Fibroblast of lung (primary cell): ENCODE measurements around the gene ATG4D. TPM values are rescaled to one million over a fixed set of nuclear protein-coding genes. Genes with fewer than 3 reads are reported as not detected.

Source experiments
- DNase-seq, 2 donors: peaks; one replicate each; pipeline versions ENCODE4 v3.0.0 to v3.0.0-alpha.2; 2010; ENCODE audit warnings: low read depth in 2 of 2
- H2AFZ ChIP-seq: 2 replicates; pipeline ENCODE4 v1.5.1; 2012; ENCODE audit warnings: low read length, control low read depth, inconsistent platforms
- H3K27ac ChIP-seq: 2 replicates; pipeline ENCODE4 v1.5.1; 2011; ENCODE audit warnings: low read length, control low read depth; ENCODE audit not compliant: insufficient read depth
- H3K27me3 ChIP-seq: 2 replicates; pipeline ENCODE4 v1.5.1; 2011; ENCODE audit warnings: mild to moderate bottlenecking, low read length; ENCODE audit not compliant: control insufficient read depth, insufficient read depth
- H3K36me3 ChIP-seq: 2 replicates; pipeline ENCODE4 v1.5.1; 2011; ENCODE audit warnings: low read length; ENCODE audit not compliant: control insufficient read depth, insufficient read depth
- H3K4me1 ChIP-seq: 2 replicates; pipeline ENCODE4 v1.5.1; 2011; ENCODE audit warnings: low read length; ENCODE audit not compliant: control insufficient read depth, insufficient read depth; ENCODE audit errors: extremely low read depth
- H3K4me2 ChIP-seq: 2 replicates; pipeline ENCODE4 v1.5.1; 2011; ENCODE audit warnings: low read length, control low read depth; ENCODE audit not compliant: insufficient read depth; ENCODE audit errors: extremely low read depth
- H3K4me3 ChIP-seq, 4 experiments: fragments of 200-600 bp in 1 of 4; sonication (generic) in 1 of 4; replicated peaks in 1 of 4; 2 replicates each; pipeline ENCODE4 v1.5.1; 2011 to 2016; ENCODE audit warnings: low read length in 4 of 4, low read depth in 3 of 4, mild to moderate bottlenecking in 3 of 4, control low read depth in 2 of 4, inconsistent platforms in 1 of 4, mixed read lengths in 1 of 4; ENCODE audit not compliant: insufficient read depth in 1 of 4; ENCODE audit errors: control extremely low read depth in 1 of 4
- H3K79me2 ChIP-seq: 2 replicates; pipeline ENCODE4 v1.5.1; 2012; ENCODE audit warnings: mild to moderate bottlenecking, low read length, inconsistent platforms; ENCODE audit not compliant: control insufficient read depth, insufficient read depth
- H3K9ac ChIP-seq: 2 replicates; pipeline ENCODE4 v1.5.1; 2011; ENCODE audit warnings: mild to moderate bottlenecking, low read length, control low read depth; ENCODE audit not compliant: insufficient read depth
- H3K9me3 ChIP-seq: 2 replicates; pipeline ENCODE4 v1.5.1; 2012; ENCODE audit warnings: low read depth, low read length; ENCODE audit not compliant: control insufficient read depth, insufficient read depth
- H4K20me1 ChIP-seq: 2 replicates; pipeline ENCODE4 v1.5.1; 2011; ENCODE audit warnings: low read length; ENCODE audit not compliant: control insufficient read depth, insufficient read depth; ENCODE audit errors: extremely low read depth
- CTCF ChIP-seq, 2 donors: IDR thresholded peaks in 1 of 2; conservative IDR thresholded peaks in 1 of 2; 1 replicate in 1 of 2; 2 replicates in 1 of 2; pipeline ENCODE4 v1.5.1; 2011 to 2012; ENCODE audit warnings: low read length in 2 of 2, control low read depth in 1 of 2, inconsistent platforms in 1 of 2, low read depth in 1 of 2, mild to moderate bottlenecking in 1 of 2
- EZH2 ChIP-seq: IDR thresholded peaks from 2 replicates; pipeline ENCODE4 v1.5.1; 2012; ENCODE audit warnings: low read length, control low read depth, mild to moderate bottlenecking; ENCODE audit errors: missing control alignments
- polyA plus RNA-seq, 2 donors: library from polyadenylated mRNA; depleted of rRNA in 1 of 2; stranded (reverse) in 1 of 2; unstranded in 1 of 2; fragments of >200 nt; gene quantifications; 2 replicates each; pipeline ENCODE4 v1.2.1, GENCODE V29; 2011 to 2012; ENCODE audit warnings: missing spikeins in 1 of 2
- total RNA-seq: library from RNA; depleted of rRNA; stranded (reverse); fragments of >200 nt; gene quantifications from 2 replicates; pipeline ENCODE4 v1.2.1, GENCODE V29; 2014

The ATG4D gene
- total and polyA plus RNA-seq, 2 donors (not counting 1 experiment from before 2014, with no cell fraction given), result 7.2 to 14.9 TPM

- peaks cover under 1% of the 10 kb centered on the region for H3K4me1 ChIP-seq
- no peak overlapping the region for H3K27ac ChIP-seq
- H3K4me2 ChIP-seq, result no peak overlapping the region
- no peaks in the 10 kb centered on the region for H4K20me1 ChIP-seq
- no peaks in the 10 kb centered on the region for H3K36me3 ChIP-seq
- H3K4me3 ChIP-seq, result no peak overlapping the region
- no peaks in the 10 kb centered on the region for H3K27me3 ChIP-seq
- TF ChIP-seq CTCF (conservative IDR thresholded peaks at IDR 0.05 in 1 of 2, IDR thresholded peaks at IDR 0.05 in 1 of 2; ENCODE audit: low read depth in 1 of 2, low read length in 2 of 2), result no peak
- TF ChIP-seq EZH2, result no peak
- no peak overlapping the region for H3K9ac ChIP-seq
- DNase-seq, result no peak
- H2AFZ ChIP-seq, result no peak overlapping the region
- no peaks in the 10 kb centered on the region for H3K9me3 ChIP-seq
- H3K79me2 ChIP-seq, result no peaks in the 10 kb centered on the region
These were observed 30.8 kb downstream of the ATG4D start for GRCh38 chr19:10574462-10574861.

GRCh38 chr19:10575011-10575716, 31.5 kb downstream of the ATG4D start:
- DNase-seq, result no peak
- Histone ChIP-seq H4K20me1 (no peaks in the 10 kb centered on the region), H3K36me3 (no peaks in the 10 kb centered on the region), H3K9me3 (no peaks in the 10 kb centered on the region), H3K9ac (no peak overlapping the region), H3K4me3 (no peak overlapping the region), H3K4me1 (no peaks in the 10 kb centered on the region), H3K27ac (no peak overlapping the region), H3K27me3 (no peaks in the 10 kb centered on the region), H3K4me2 (no peak overlapping the region), H2AFZ (no peak overlapping the region), H3K79me2 (no peaks in the 10 kb centered on the region)
- no peak for TF ChIP-seq EZH2
- no peak for TF ChIP-seq CTCF (conservative IDR thresholded peaks at IDR 0.05 in 1 of 2, IDR thresholded peaks at IDR 0.05 in 1 of 2; ENCODE audit: low read depth in 1 of 2, low read length in 2 of 2)

GRCh38 chr19:10577951-10578350, 34.2 kb downstream of the ATG4D start:
- no peaks in the 10 kb centered on the region for H3K27me3 ChIP-seq
- no peaks in the 10 kb centered on the region for H3K79me2 ChIP-seq
- DNase-seq, result no peak
- H3K4me2 ChIP-seq, result no peak overlapping the region
- no peaks in the 10 kb centered on the region for H3K9me3 ChIP-seq
- no peak overlapping the region for H3K27ac ChIP-seq
- H3K4me1 ChIP-seq, result peaks cover 3% of the 10 kb centered on the region
- no peak for TF ChIP-seq CTCF (conservative IDR thresholded peaks at IDR 0.05 in 1 of 2, IDR thresholded peaks at IDR 0.05 in 1 of 2; ENCODE audit: low read depth in 1 of 2, low read length in 2 of 2)
- TF ChIP-seq EZH2, result no peak
- no peak overlapping the region for H2AFZ ChIP-seq
- H3K4me3 ChIP-seq, result no peak overlapping the region
- no peak overlapping the region for H3K9ac ChIP-seq
- H3K36me3 ChIP-seq, result no peaks in the 10 kb centered on the region
- H4K20me1 ChIP-seq, result no peaks in the 10 kb centered on the region
